Panc1 (cell line): ENCODE results near the gene SSH2. TPM values are rescaled to one million over a fixed set of nuclear protein-coding genes. Genes with fewer than 3 reads are reported as not detected.

Experiments
- ATAC-seq: fragments of 200-7000 bp; cut with Tn5 transposase; 2 replicates; pipeline ENCODE4 v1.9.1; 2020; ENCODE audit warnings: mild to moderate bottlenecking, moderate library complexity
- BruUV-seq: library from RNA; stranded (reverse); fragments of 400-500 nt; replicated peaks from 2 replicates; lab custom pipeline; 2021; lab: Mats Ljungman, UMichigan
- CTCF ChIA-PET: fragments of 300-600 bp; sonication (Branson Sonifier 250); formaldehyde crosslinking; loops from one replicate; lab custom pipeline; 2022; ENCODE audit warnings: antibody characterized with exemption; lab: Charles Lee
- POLR2A ChIA-PET: fragments of 300-600 bp; sonication (Branson Sonifier 250); formaldehyde crosslinking; loops from one replicate; lab custom pipeline; 2022; ENCODE audit warnings: antibody characterized with exemption; lab: Charles Lee
- DNase-seq: peaks from one replicate; pipeline ENCODE4 v3.0.0-alpha.2; 2010; ENCODE audit warnings: low read depth, low spot score
- H3K27ac ChIP-seq: 2 replicates; pipeline ENCODE4 v1.5.1; 2011; ENCODE audit warnings: mild to moderate bottlenecking, low read length, inconsistent platforms
- H3K27me3 ChIP-seq: fragments of 200-500 bp; sonication (Bioruptor generic); 2 replicates; pipeline ENCODE4 v1.6.0; 2014; ENCODE audit warnings: low read length, inconsistent platforms; ENCODE audit not compliant: control insufficient read depth, insufficient read depth
- H3K36me3 ChIP-seq: fragments of 200-500 bp; sonication (Bioruptor generic); 2 replicates; pipeline ENCODE4 v1.5.1; 2014; ENCODE audit warnings: inconsistent platforms, mild to moderate bottlenecking, low read length, moderate library complexity; ENCODE audit not compliant: control insufficient read depth, insufficient read depth
- H3K4me1 ChIP-seq: 2 replicates; pipeline ENCODE4 v1.5.1; 2011; ENCODE audit warnings: inconsistent platforms, mild to moderate bottlenecking, low read length, moderate library complexity; ENCODE audit not compliant: control insufficient read depth, insufficient read depth
- H3K4me3 ChIP-seq, 2 experiments: 2 replicates each; pipeline ENCODE4 v1.5.1; 2011 to 2012; ENCODE audit warnings: low read depth in 2 of 2, low read length in 2 of 2, mild to moderate bottlenecking in 2 of 2, inconsistent platforms in 1 of 2, moderate library complexity in 1 of 2
- H3K9me3 ChIP-seq: fragments of 200-500 bp; sonication (Bioruptor generic); 2 replicates; pipeline ENCODE4 v1.5.1; 2014; ENCODE audit warnings: low read depth, mild to moderate bottlenecking, inconsistent platforms, low read length, moderate library complexity; ENCODE audit not compliant: control insufficient read depth, insufficient read depth
- CTCF ChIP-seq: fragments of 450-650 bp; IDR thresholded peaks from 2 replicates; pipeline ENCODE4 v1.5.1; 2017; ENCODE audit warnings: mild to moderate bottlenecking
- POLR2AphosphoS5 ChIP-seq: IDR thresholded peaks from 2 replicates; pipeline ENCODE4 v1.6.1; 2012; ENCODE audit warnings: mild to moderate bottlenecking, low read depth, low read length, moderate library complexity
- REST ChIP-seq, 2 experiments: IDR thresholded peaks; 2 replicates each; pipeline ENCODE4 v1.6.1; 2011 to 2012; ENCODE audit warnings: low read depth in 2 of 2, control low read depth in 1 of 2, low read length in 1 of 2, mild to moderate bottlenecking in 1 of 2, moderate library complexity in 1 of 2; ENCODE audit not compliant: insufficient read depth in 1 of 2
- SIN3A ChIP-seq: IDR thresholded peaks from 2 replicates; pipeline ENCODE4 v1.6.1; 2012; ENCODE audit warnings: low read depth, mild to moderate bottlenecking, low read length, moderate library complexity, borderline replicate concordance; ENCODE audit not compliant: insufficient read depth
- TCF7L2 ChIP-seq: IDR thresholded peaks from 2 replicates; pipeline ENCODE4 v1.6.1; 2011; ENCODE audit warnings: mild to moderate bottlenecking, low read depth, low read length, inconsistent platforms
- in situ Hi-C: cut with HindIII; loops from 2 replicates; pipeline ENCODE4 v1.10.0; 2016; ENCODE audit warnings: low sequenced_read_pairs, low pct_unique_long_range_greater_than_20kb
- intact Hi-C: fragments of 100-400 bp; cut with micrococcal nuclease; formaldehyde crosslinking; loops from one replicate; pipeline ENCODE4 v1.10.0; 2022; ENCODE audit not compliant: unreplicated experiment
- total RNA-seq: library from RNA; stranded (reverse); gene quantifications from one replicate; pipeline ENCODE4 v1.2.1, GENCODE V29; 2021; ENCODE audit not compliant: unreplicated experiment

The SSH2 gene
- total RNA-seq, 1 experiment from 2014 or later = 30.6 TPM

- Histone ChIP-seq H3K36me3 (no peaks in the 10 kb centered on the region), H3K4me1 (peaks cover 69% of the 10 kb centered on the region), H3K9me3 (no peaks in the 10 kb centered on the region), H3K27me3 (no peaks in the 10 kb centered on the region), H3K4me3 (peak overlapping the region; percentile 71 to 72), H3K27ac (peak overlapping the region; percentile 52; the same call in 1 of the 2 replicates)
- no peak for DNase-seq
- no peak for ATAC-seq
- in situ Hi-C loops = no loop called here
- BruUV-seq = no TSS peak
- ChIA-PET POLR2A (no interaction called here), CTCF (interaction anchor here (0.8 kb wide), 1 partner anchor 22 kb away, joined by 4 read pairs; no protein-coding TSS in a partner anchor)
- intact Hi-C loops = no loop called here
- TF ChIP-seq CTCF (no peak), TCF7L2 (no peak), REST (IDR thresholded peaks at IDR 0.05; ENCODE audit: insufficient read depth in 1 of 2, low read depth in 2 of 2, low read length in 1 of 2) (peak in 1 of 2 experiments; percentile 53; a peak in 1 of 4 replicates), POLR2AphosphoS5 (no peak), SIN3A (no peak)
Observed at GRCh38 chr17:29594519-29595090, 335.4 kb downstream of the SSH2 start.

GRCh38 chr17:29593591-29594518, 336.2 kb downstream of the SSH2 start:
- no peak for DNase-seq
- TF ChIP-seq SIN3A (peak; percentile 99), REST (IDR thresholded peaks at IDR 0.05; ENCODE audit: insufficient read depth in 1 of 2, low read depth in 2 of 2, low read length in 1 of 2) (peak; percentile 97 to 99), TCF7L2 (no peak), CTCF (no peak; the same call in 1 of the 2 replicates), POLR2AphosphoS5 (no peak)
- H3K36me3 ChIP-seq = peaks cover 3% of the 10 kb centered on the region; the same call in 1 of the 2 replicates
- no TSS peak for BruUV-seq
- H3K4me3 ChIP-seq = peak overlapping the region; percentile 71 to 72
- ChIA-PET CTCF (interaction anchor here (0.8 to 3.0 kb wide), 2 partner anchors 23 to 24 kb away, joined by 4 to 15 read pairs; no protein-coding TSS in a partner anchor), POLR2A (no interaction called here)
- H3K9me3 ChIP-seq = no peaks in the 10 kb centered on the region
- no peak for ATAC-seq
- in situ Hi-C loops (no loop called here), intact Hi-C loops (no loop called here)
- peaks cover 69% of the 10 kb centered on the region for H3K4me1 ChIP-seq
- H3K27ac ChIP-seq = peak overlapping the region; percentile 52
- H3K27me3 ChIP-seq = no peaks in the 10 kb centered on the region
